ENCODE measurements around the gene REELD1. TPM values are rescaled to one million over a fixed set of nuclear protein-coding genes. Genes with fewer than 3 reads are reported as not detected.

Gene REELD1
- total RNA-seq, 4 donors from 2014 or later = 0.97 TPM; not detected in 3

- Histone ChIP-seq H3K27me3 (no peaks in the 10 kb centered on the region), H3K9me3 (no peaks in the 10 kb centered on the region), H3K27ac (no peak overlapping the region), H3K4me3 (no peak overlapping the region), H3K36me3 (no peaks in the 10 kb centered on the region), H3K4me1 (no peaks in the 10 kb centered on the region)
- DNase-seq (no peak), ATAC-seq (no peak)
- intact Hi-C loops (cut with DNase I; ENCODE audit: low total_unique reads) = no loop called here
- in situ Hi-C loops (cut with MboI; ENCODE audit: low sequenced_read_pairs in 4 of 4) = no loop called here
- TF ChIP-seq POLR2A (IDR thresholded peaks at IDR 0.05) (no peak), CTCF (IDR thresholded peaks at IDR 0.05 in 4 of 5, conservative IDR thresholded peaks at IDR 0.05 in 1 of 5) (no peak)
Measured at GRCh38 chr4:146256328-146256727, 42.0 kb downstream of the REELD1 start.

- H3K4me3 ChIP-seq = no peak overlapping the region
- no peak overlapping the region for H3K27ac ChIP-seq
- no peak for ATAC-seq
- H3K9me3 ChIP-seq = no peaks in the 10 kb centered on the region
- no peak for DNase-seq
- intact Hi-C loops (cut with DNase I; ENCODE audit: low total_unique reads) (no loop called here), in situ Hi-C loops (cut with MboI; ENCODE audit: low sequenced_read_pairs in 4 of 4) (no loop called here)
- H3K4me1 ChIP-seq = no peaks in the 10 kb centered on the region
- H3K27me3 ChIP-seq = no peaks in the 10 kb centered on the region
- H3K36me3 ChIP-seq = no peaks in the 10 kb centered on the region
- no peak for TF ChIP-seq CTCF (IDR thresholded peaks at IDR 0.05 in 4 of 5, conservative IDR thresholded peaks at IDR 0.05 in 1 of 5)
- no peak for TF ChIP-seq POLR2A (IDR thresholded peaks at IDR 0.05)
Measured at GRCh38 chr4:146257511-146257910, 43.2 kb downstream of the REELD1 start.

GRCh38 chr4:146260521-146260920 is 46.2 kb downstream of the REELD1 start:
- no peak for TF ChIP-seq POLR2A (IDR thresholded peaks at IDR 0.05)
- no peak for TF ChIP-seq CTCF (IDR thresholded peaks at IDR 0.05 in 4 of 5, conservative IDR thresholded peaks at IDR 0.05 in 1 of 5)
- Histone ChIP-seq H3K36me3 (no peaks in the 10 kb centered on the region), H3K9me3 (no peaks in the 10 kb centered on the region), H3K4me3 (no peak overlapping the region), H3K4me1 (peaks cover 0 to 7% of the 10 kb centered on the region in 2 donors), H3K27me3 (no peaks in the 10 kb centered on the region), H3K27ac (no peak overlapping the region)
- intact Hi-C loops (cut with DNase I; ENCODE audit: low total_unique reads) = no loop called here
- no peak for DNase-seq
- no peak for ATAC-seq
- in situ Hi-C loops (cut with MboI; ENCODE audit: low sequenced_read_pairs in 4 of 4) = no loop called here

GRCh38 chr4:146261041-146261440 is 46.7 kb downstream of the REELD1 start:
- Histone ChIP-seq H3K27ac (no peak overlapping the region), H3K27me3 (no peaks in the 10 kb centered on the region), H3K36me3 (no peaks in the 10 kb centered on the region), H3K4me3 (no peak overlapping the region), H3K4me1 (peaks cover 0 to 9% of the 10 kb centered on the region in 2 donors), H3K9me3 (no peaks in the 10 kb centered on the region)
- no peak for ATAC-seq
- intact Hi-C loops (cut with DNase I; ENCODE audit: low total_unique reads) = no loop called here
- no peak for TF ChIP-seq POLR2A (IDR thresholded peaks at IDR 0.05)
- TF ChIP-seq CTCF (IDR thresholded peaks at IDR 0.05 in 4 of 5, conservative IDR thresholded peaks at IDR 0.05 in 1 of 5) = no peak
- no peak for DNase-seq
- in situ Hi-C loops (cut with MboI; ENCODE audit: low sequenced_read_pairs in 4 of 4) = no loop called here

GRCh38 chr4:146263793-146264192 is 49.5 kb downstream of the REELD1 start:
- in situ Hi-C loops (cut with MboI; ENCODE audit: low sequenced_read_pairs in 4 of 4) = no loop called here
- H3K36me3 ChIP-seq = no peaks in the 10 kb centered on the region
- H3K4me3 ChIP-seq = no peak overlapping the region
- TF ChIP-seq CTCF (IDR thresholded peaks at IDR 0.05 in 4 of 5, conservative IDR thresholded peaks at IDR 0.05 in 1 of 5) (no peak), POLR2A (IDR thresholded peaks at IDR 0.05) (no peak)
- peaks cover 3 to 9% of the 10 kb centered on the region in 2 donors for H3K4me1 ChIP-seq
- ATAC-seq (peak in 1 of 2 donors; percentile 66), DNase-seq (no peak)
- no peaks in the 10 kb centered on the region for H3K27me3 ChIP-seq
- H3K27ac ChIP-seq = no peak overlapping the region
- H3K9me3 ChIP-seq = no peaks in the 10 kb centered on the region
- intact Hi-C loops (cut with DNase I; ENCODE audit: low total_unique reads) = no loop called here

Data from gastrocnemius medialis (tissue), 4 donors.